ENCODE data around the gene P3R3URF.
A peak's percentile ranks its signal among the peaks of the same experiment; 100 is the strongest.

Gene P3R3URF

DNA sequence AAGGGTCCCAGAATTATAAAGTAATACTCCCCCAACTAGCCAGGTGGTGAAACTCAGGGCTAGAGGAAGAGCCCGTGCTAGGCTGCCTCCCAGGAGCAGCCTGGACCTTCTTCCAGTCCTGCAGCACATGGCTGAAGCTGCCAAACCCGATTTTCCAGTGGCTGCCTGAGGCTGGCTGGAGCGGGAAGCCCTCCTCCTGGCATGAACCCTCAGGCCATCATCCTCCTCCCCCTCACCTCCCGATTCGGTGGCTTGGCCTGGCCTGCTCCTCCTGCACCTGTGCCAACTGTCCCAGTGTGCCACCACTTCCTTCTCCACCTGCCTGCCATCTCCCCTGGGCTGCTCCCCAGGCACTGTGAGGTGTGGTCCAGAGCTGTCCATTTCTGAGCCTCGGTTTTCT is 4.4 kb downstream of the P3R3URF start:
- no peak for DNase-seq

DNA sequence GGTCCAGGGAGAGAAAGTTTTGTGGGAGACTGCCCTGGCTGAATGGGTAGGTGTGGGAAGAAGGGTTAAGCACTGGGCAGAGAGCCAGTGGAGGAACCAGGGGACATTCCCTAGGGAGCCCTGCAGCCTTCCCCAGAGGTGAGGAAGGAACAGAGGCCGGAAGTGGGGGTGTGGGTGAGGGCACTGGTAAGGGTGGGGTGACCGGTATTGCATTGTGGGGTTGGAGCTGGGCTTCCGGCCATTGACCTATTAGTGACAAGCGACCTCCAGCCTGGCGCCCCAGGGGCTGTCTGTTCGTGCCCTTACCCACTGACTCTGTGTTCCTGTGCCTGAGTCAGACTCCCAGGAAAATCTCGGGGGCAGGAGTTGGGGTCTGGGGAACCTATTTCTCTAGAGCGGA is 4.9 kb downstream of the P3R3URF start:
- DNase-seq, result no peak

DNA sequence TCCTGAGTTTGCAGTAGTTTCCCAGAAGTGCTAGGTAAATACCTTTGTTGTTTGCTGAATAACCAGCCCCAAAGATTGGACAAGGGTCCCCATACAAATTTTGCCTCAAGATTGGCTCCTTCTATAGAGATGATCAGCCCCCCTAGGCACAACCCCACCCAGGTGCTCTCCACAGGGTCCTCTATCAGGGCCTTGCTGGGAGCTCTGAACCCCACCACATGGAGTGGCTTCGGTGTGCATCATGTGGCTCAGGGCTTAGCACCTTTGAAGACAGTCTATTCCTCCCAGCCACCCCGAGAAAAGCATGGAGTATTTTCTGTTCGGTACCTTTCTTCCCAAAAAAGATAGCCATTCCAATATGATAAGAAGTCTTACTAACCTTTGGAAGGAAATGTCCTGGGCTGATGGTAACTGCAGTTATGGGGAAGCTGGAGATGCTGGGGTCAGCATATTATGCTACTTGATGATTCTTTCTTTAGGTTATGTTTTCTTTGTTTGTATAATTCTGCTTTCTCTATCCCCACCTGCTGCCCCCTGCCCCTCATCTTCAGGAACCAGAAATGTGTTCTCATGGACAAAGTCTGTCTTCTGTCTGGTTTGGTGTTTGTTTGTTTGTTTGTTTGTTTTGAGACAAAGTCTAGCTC is 6.4 kb downstream of the P3R3URF start:
- DNase-seq, result no peak

DNA sequence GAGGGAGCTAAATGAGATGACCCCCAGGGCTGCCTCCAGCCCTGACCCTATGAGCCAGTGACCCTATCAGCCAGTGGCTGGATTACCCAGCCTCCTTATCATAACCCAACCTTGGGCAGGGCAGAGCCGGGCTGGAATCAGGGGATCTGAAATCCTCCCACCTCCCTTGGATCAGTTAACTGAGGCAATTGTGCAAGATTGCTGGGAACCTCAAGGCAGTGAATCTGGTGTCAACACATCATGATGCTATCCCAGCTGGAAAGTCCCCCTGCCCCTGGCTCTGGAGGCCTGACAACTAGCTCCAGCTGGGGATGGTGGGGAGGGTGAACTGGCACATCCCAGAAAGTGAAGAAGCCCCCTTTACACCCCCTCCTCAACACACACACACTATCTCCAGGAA is 7.8 kb downstream of the P3R3URF start:
- no peak for DNase-seq

DNA sequence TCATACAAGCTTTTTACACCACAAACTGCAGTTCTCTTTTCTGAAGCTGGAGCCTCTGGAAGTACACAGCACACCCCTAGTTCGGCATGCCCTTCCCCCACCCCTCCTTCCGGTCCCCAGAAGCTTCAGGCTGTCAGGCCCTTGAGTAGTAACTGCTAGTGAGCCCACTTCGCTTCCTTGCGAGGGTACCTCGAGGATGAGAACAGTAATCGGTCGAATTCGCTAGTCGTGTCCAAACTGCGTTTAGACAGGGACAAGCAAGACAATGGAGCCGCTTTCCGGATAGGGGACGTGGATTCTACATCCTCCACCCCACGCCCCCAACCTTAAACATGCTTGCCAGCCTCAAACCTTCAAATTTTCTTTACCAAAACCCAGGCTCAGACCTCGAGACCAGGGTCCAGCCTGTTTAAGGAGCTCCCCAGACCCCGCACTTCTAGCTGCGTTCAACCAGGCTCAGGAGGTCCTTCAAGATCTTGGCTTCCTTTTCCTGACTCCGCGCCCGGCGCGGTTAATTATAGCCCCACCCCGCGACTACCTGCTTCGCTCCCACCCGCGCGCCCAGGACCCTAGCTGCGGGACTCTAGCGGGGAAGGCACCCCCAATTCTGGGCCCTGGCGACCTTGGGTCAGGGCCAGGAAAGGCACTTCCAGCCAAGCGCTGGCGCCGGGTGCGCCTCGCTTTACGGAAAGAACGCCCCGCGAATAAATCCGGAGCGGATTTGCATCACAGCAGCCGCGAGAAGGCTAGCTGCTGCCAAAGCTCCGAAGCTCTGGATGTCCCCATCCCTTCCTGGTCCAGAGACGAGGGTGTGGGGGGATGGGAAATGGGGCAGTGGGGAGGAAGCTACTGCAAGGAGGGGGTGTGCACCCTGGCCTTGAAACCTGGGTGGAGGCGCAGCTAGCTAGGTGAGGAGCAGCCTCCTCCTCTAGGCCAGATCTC is 9.5 kb downstream of the P3R3URF start:
- peak; percentile 45 for DNase-seq

DNA sequence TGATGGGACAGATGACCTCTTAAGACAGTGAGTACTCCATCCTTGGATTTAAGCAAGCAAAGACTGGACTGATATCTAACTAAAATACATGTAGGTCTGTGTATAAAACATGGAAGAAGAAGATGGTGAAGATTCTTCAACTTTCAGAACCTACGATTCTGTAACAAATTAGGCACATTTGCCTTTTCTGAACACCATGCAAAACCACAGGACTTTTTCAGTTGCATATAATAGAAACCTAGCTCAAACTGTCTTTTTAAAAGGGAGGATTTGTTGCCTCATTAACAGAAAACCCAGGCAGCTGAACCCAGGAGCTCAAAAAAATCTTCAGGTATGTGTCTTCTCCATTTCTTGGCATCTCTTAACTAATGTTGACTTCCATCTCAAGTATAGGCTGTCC is 16.1 kb downstream of the P3R3URF start:
- no peak for DNase-seq

DNA sequence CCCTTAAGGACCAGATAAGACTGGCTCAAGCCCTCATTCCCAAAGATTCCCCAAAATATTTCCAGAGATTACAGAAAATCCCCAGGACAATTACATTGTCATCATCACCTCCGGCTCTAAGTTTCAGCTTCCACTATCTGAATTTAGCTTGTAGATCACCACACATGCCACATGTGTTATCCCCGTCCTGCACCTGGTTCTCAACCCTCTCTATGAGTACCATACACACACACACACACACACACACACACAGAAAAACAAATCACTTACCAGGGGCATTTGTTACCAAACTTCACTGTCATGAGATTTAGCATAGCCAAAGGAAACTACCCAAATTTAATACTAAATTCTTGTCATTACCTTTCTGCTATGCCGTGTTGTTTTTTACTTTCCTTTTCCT is 16.8 kb downstream of the P3R3URF start:
- no peak for DNase-seq

DNA sequence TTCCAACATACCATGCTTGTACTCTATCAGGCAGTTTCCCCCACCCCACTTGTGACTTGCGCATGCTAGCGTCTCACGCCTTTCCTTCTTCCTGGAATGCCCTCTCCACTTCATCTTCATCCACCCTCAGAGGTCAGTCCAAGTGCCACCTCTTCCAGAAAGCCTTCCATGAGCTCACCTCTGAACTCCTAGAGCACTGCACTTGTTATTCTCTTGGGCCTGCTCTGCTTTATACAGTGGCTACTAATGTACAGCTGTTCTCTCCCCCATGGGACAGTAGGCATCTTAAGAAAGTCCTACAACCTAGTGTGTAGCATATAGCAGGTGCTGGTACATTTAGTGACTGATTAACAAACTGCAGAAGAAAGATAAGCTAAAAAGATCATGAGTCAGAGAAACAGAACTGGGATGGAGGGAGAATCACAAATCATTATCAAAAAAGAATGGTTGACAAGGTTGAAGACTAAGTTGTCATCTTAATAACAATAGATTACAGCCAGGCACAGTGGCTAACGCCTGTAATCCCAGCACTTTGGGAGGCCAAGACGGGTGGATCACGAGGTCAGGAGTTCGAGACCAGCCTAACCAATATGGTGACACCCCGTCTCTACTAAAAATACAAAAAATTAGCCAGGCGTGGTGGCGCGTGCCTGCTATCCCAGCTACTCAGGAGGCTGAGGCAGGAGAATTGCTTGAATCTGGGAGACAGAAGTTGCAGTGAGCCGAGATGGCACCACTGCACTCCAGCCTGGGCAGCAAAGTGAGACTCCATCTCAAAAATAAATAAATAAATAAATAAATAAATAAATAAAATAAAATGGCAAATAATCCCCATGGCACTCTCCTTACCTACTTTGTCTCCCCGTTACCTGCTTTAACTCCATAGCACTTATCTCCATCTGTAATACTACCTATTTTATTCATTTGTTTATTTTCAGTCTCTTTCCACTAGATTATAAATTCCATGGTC is 17.7 kb downstream of the P3R3URF start:
- peak; percentile 91 for DNase-seq

DNA sequence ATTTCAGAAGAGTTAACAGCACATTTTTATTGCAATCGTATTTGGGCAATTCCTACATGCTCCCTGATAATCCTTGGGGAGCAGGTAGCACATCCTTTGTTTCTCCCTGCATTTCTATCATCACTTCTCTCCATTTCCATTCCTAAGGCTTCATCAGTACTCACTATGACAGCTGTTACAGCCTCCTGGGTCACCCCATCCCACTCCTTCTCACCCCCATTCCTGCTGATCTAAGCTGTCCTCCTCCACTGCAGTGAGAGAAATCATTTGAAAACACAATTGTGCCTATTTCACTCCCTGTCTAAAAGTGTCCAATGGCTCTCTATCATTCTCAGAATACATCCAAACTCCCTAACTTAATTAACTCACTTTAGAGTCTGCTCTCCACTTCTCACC is 18.4 kb downstream of the P3R3URF start:
- DNase-seq, result no peak

DNA sequence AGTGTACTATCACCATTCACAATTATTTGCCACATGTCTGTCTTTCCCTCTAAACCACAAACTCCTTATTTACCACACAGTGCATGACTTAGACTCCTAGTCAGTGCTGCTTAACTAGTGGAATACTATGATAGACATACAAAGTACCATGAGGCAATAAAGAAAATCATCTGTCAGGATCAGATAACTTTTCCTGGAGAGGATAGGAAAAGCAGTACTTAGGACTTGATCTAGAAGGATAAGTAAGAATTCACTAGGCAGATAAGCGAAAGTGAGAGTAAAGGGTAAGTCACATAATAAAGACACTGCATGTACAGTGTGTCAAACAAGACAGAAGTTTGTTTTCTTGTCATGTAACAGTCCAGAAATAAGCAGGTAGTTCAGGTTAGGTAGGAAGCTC is 22.6 kb downstream of the P3R3URF start:
- no peak for DNase-seq

DNA sequence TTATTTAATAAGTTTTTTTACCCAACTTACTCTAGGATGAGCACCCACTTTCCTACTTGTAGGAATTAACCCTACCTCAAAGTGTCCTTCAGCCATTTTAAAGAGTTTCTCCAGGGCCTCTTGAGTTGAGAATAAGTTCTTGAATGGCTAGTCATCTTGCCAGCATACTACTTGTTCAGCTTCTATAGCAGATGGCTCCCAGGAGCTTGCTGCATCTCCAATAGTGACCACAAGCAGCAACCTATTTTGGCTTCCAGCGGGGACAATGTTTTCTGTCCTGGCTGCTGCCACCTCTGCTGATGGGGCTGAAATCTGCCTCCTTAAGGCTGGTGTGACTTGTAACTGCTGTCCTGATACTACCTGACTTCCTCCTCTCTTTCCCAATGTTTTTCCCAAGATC is 23.1 kb downstream of the P3R3URF start:
- DNase-seq, result no peak

DNA sequence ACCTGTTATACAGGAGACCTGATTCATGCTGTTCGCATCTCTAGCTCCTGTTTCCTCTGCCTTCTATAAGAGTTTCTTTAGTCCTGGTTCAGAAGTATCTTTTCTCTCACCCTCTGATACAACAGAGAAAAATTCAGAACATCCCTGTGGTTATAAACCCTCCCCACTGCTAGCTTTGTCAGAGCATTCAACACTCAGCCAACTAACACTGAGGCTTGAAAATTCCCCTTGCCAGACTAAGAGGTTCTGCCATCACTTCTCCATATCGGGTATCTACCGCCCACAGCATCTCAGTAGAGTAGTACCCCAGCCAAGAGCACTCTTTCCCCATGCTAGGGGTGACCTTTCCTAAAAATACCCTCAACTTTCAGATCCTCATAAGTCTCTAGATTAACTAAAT is 24.3 kb downstream of the P3R3URF start:
- no peak for DNase-seq

DNA sequence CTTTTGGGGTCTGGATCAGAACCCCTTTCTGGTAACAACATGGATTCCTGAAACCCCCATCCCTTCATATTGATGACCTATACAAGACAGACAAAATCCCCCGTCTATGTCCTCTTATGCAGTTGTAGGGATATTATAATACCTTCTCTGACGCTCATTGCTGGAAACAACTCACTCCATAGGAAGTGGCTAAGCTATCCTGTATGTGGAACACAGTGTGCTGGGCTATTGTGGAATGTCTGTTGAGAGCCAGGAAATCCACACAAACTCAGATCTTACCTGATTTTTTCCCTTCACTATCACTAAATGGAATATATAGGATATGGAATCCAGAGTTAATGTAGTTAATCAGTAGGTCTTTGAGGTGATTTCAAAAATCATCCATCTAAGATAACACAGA is 26.2 kb downstream of the P3R3URF start:
- DNase-seq, result no peak

DNA sequence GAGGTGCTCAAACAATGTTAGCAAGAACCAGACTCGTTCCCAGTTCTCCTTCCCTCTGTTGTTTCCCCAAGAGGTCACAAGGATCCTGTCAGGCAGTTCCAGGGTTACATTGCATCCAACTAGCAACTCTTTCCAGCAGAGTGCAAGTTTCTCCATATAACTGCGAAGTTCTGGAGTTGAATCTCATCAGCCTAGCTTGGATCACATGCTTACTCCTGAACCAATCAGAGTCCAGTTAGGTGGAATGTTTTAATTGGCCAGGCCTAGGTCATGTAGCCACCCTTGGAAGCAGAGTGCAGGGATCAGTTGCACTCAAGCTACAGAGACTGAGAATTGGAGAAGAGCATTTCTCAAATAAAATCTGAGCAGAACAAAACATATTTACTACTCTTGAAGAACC is 28.0 kb downstream of the P3R3URF start:
- no peak for DNase-seq

DNA sequence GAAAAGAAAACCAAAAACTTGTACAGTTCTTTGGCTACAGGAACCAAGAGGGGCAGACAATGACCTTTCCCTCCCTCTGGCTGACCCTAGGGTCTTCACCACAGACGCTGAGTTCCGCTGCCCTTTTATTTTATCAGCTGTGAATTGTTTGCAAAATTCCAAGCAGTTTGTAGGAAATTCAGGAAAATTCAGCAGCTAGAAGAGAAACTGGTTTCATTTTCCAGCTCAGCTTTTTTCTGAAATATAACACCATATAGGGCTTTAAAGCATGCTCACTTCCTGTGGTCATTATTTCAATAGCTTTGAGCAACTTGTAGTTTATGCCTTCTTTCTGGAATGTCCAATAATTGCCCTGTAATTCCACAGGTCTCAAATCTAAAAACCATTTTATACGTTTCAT is 38.4 kb downstream of the P3R3URF start:
- DNase-seq, result no peak

DNA sequence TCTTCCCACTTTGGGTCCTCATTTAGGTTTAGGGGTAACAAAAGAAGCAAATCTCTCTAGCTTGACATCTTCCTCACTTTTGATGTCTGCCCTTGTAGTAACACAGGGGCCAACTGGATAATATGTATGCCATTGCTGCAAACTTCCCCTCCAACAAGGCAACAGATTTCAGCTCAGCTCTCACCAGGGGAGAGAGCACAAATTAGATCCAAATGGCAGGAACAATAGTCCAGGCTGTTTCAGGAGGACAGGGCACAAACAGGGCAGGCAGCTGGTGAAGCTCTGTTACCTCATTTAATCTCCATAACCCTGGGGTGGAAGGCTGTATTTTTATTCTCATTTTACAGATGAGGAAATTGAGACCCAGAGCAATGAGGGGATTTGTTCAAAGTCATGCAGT is 39.6 kb downstream of the P3R3URF start:
- DNase-seq, result no peak

DNA sequence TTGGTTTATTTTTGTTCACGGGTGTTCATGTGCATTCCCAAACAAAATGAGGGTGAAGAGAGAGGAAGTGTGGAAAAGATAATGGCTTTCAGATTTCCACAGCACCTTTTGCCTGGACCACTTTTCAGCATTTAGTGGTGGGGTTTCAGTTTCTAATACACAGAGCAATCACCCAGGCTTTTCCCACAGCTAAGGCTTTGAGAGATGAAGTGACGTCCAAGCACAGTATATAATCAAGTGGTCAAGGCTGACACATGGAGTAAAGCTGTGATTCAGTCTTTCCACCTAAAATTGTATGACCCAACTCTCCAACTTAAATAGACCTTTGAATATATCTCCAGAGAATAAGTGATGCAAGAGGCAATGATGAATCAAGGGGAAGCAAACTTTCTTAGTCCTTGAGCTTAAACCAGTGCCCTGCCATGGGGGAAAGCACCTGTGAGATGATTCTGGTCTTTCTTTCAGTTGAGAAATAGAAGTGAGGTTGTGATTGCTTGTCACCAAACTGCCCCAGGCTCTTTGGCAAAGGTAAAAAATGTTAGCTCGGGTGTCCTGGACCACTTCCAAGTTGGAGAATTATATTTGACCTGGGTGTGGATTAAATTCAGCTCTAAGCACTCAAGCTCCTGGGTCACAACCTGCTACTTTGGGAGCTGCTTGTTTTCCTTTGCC is 41.5 kb downstream of the P3R3URF start:
- DNase-seq, result no peak

DNA sequence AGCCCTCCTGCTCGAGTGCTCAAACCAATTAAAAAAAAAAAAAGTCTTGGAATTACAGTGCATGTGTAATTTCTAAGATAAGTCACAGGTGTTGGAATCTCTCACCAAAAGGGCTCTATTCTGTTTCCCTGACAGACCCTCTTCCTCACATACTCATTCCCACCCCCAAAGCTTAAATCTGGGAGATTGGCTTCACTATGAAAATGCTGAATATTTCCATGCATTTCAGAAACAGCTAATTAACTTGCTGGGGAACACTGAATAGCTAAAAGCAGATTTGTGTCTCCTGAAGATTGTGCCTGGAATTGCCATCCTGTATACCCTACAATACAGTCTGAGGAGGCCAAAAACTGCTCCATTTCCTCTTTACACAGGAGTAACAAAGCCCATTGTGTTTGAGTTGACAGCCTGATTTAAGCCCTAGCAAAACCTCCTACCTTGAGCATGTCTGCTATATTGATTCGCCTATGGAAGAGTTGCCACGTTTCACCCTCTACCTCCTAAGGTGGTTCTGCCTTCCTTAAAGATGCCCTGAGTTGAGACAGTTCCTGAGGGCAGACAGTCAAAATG is 42.4 kb downstream of the P3R3URF start:
- DNase-seq, result no peak

DNA sequence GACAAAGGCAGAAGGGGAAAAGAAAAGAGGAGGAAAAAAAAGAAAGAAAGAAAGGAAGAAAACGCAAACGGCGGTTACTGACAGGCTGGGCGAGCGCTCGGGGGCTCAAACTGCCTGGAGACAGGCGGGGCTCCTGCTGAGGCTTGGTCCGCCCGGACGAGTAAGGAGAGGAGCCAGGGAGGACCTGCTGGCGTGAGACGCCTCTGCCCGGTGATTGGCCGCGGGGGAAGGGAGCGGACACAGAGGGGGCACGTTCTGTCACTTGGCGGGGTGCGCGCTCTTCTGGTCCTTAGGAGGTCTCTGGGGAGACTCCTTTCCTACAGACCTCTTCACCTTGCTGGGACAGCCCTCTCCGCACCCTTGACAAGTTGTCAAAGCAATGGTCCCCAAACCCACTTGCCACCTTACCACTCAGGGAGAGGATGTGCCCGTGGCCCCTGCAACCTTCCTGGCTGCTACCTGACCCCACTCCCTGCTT is 43.1 kb downstream of the P3R3URF start:
- peak; percentile 82 for DNase-seq

DNA sequence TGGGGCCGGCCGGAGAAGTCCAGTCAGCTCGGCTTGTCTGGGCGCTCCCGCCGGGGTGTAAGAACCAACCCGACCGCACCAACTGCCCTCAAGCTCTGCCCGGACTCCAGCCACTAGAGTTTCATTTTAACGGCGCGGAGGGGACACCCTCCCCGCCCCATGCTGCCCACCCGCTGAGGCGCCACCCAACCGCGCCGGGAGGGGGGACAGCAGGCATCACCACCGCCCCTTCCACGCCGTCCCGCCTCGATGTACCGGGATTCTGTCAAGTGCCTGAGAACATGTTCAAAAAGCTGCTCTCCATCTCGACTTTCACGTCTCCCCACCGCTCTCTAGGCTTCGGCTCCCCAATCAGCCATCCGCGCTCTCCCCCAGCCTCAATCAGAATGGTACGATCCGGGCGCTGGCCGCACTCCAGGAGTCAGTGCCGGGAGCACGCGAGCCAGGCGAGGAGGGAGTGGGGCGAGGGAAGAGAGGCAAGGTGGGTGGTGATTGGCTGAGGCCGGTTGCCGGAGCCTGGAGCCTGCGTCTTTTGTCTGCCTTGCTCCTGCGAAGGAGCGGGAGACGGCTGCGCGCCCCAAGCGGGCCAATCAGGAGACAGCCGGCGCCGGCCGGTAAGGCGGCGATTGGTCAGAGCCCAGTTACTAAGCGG is 43.6 kb downstream of the P3R3URF start, which contains the start of gene PIK3R3:
Gene PIK3R3 (minus strand): TSS at position 101 of the 652 bp plus-strand sequence. CDS start 677 bp downstream, outside the sequence.
- DNase-seq, result peak; percentile 99
